WTC11 (cell line): ENCODE measurements around the gene TPK1.

Experiments used
- CTCF ChIP-seq: fragments of 200-600 bp; IDR thresholded peaks from 2 replicates; pipeline ENCODE4 v1.8.0; 2022; ENCODE audit warnings: antibody characterized with exemption
- ELF4 ChIP-seq: sonication (generic); formaldehyde crosslinking; IDR thresholded peaks from 2 replicates; pipeline ENCODE4 v1.8.1; 2022; ENCODE audit warnings: low read depth, mild to moderate bottlenecking, moderate library complexity, missing genetic modification reagents
- ERG ChIP-seq: fragments of 250-450 bp; sonication (Bioruptor Pico); IDR thresholded peaks from 2 replicates; pipeline ENCODE4 v1.8.0; 2021; ENCODE audit warnings: mild to moderate bottlenecking
- FOXJ3 ChIP-seq: sonication (generic); formaldehyde crosslinking; IDR thresholded peaks from 2 replicates; pipeline ENCODE4 v1.9.0; 2021; ENCODE audit warnings: missing genetic modification reagents, mild to moderate bottlenecking, borderline replicate concordance
- ZBTB21 ChIP-seq: sonication (generic); formaldehyde crosslinking; IDR thresholded peaks from 2 replicates; pipeline ENCODE4 v1.8.1; 2023; ENCODE audit warnings: mild to moderate bottlenecking, missing genetic modification reagents, borderline replicate concordance

GRCh38 chr7:144454256-144455039 lies 381.4 kb downstream of the TPK1 start:
- TF ChIP-seq FOXJ3 = no peak
- no peak for TF ChIP-seq ZBTB21
- no peak for TF ChIP-seq CTCF
- no peak for TF ChIP-seq ERG (CRISPR knock-in tag)
- TF ChIP-seq ELF4 (CRISPR knock-in tag) = no peak
